Measurements from ENCODE around the gene MYLK2. TPM values are rescaled to one million over a fixed set of nuclear protein-coding genes. Genes with fewer than 3 reads are reported as not detected.

The MYLK2 gene
- polyA plus RNA-seq, 1 donor from 2014 or later, result 0.22 TPM

- no peak overlapping the region for H3K4me3 ChIP-seq (ENCODE audit: low read length)
- peaks cover 14% of the 10 kb centered on the region for H3K27me3 ChIP-seq (ENCODE audit: insufficient read depth, low read depth, low read length)
These were observed 30.3 kb downstream of the MYLK2 start for GRCh38 chr20:31849306-31849930.

More at GRCh38 chr20:31849306-31849930, 30.3 kb downstream of the MYLK2 start:
- Histone ChIP-seq H3K9ac (ENCODE audit: low read length) (no peak overlapping the region), H3K27ac (ENCODE audit: low read length) (no peak overlapping the region), H3K9me3 (ENCODE audit: low read length) (no peaks in the 10 kb centered on the region), H3K79me2 (replicated peaks; ENCODE audit: insufficient read depth, low read length) (no peaks in the 10 kb centered on the region), H2AFZ (ENCODE audit: low read depth, low read length) (no peak overlapping the region), H3K4me2 (ENCODE audit: low read length) (no peak overlapping the region), H3K9me2 (ENCODE audit: insufficient read depth, low read length) (no peaks in the 10 kb centered on the region), H3K36me3 (ENCODE audit: insufficient read depth, low read length) (no peaks in the 10 kb centered on the region), H4K20me1 (ENCODE audit: insufficient read depth) (no peaks in the 10 kb centered on the region), H3F3A (ENCODE audit: insufficient read depth, low read length, poor library complexity, severe bottlenecking) (no peaks in the 10 kb centered on the region)
- no peak for TF ChIP-seq SMC3 (conservative IDR thresholded peaks at IDR 0.05; ENCODE audit: poor library complexity)
- no peak for TF ChIP-seq MXI1 (conservative IDR thresholded peaks at IDR 0.05; ENCODE audit: poor library complexity, severe bottlenecking)
- TF ChIP-seq REST (IDR thresholded peaks at IDR 0.05; ENCODE audit: borderline replicate concordance), result no peak
- no peak for TF ChIP-seq POLR2AphosphoS5 (IDR thresholded peaks at IDR 0.05)
- TF ChIP-seq TAF1 (IDR thresholded peaks at IDR 0.05; ENCODE audit: low read depth), result no peak
- no peak for TF ChIP-seq CTCF (IDR thresholded peaks at IDR 0.05; ENCODE audit: poor library complexity, severe bottlenecking)
- no peak for TF ChIP-seq RAD21 (conservative IDR thresholded peaks at IDR 0.05)
- no peak for TF ChIP-seq EZH2 (IDR thresholded peaks at IDR 0.05; ENCODE audit: borderline replicate concordance, insufficient read depth, low read length, poor library complexity, severe bottlenecking)
- TF ChIP-seq EP300 (conservative IDR thresholded peaks at IDR 0.05; ENCODE audit: poor library complexity, severe bottlenecking), result no peak

All from neural cell (in vitro differentiated cells).